Stimulated activated CD8-positive, alpha-beta memory T cell treated with anti-CD3 and anti-CD28 coated beads, Interleukin-2, amount 100 ng/mL, for 48 hours (primary cell): ENCODE results near the gene AKIP1.
A peak's percentile ranks its signal among the peaks of the same experiment; 100 is the strongest.

Experiments used
- DNase-seq, 2 donors: peaks; one replicate each; pipeline ENCODE4 v3.0.0-alpha.2; 2020; ENCODE audit warnings: low read depth in 2 of 2

The AKIP1 gene

DNA sequence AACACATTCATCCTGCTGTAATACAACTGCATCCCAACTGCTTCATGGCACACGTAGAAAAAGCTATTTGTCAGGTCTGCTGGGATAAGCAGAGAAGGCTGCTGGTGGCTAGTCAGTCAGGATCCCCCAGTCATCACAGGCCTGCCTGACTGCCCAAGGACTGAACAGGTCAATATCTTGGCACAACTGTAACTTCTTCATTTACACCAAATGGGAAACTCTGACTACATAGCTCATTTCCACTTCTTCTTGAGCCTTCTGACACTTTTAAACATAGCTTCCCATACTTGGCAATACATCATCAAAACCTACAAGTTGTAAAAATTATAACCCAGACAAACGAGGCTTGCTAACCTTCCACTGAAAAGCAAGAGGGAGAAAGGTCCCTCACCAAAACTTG is 50.4 kb downstream of the AKIP1 start:
- no peak for DNase-seq

DNA sequence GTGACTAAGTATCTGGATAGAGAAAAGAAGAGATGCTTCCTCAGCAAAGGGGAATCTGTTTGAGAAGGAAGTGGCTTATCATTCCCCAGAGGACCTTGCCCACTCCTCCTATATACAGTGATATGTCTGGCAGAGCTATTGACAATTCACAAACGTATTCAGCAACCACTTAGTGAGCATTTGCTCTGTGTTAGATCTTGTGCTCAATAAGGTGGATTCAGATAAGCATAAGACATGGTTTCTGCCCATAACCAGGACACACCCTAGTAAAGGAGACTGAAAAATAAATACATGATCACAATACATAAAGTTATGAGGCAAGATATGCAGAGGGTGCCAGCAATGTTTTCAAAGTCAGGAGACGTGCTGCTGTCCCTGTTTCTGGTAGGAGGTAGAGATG is 51.9 kb downstream of the AKIP1 start:
- no peak for DNase-seq

DNA sequence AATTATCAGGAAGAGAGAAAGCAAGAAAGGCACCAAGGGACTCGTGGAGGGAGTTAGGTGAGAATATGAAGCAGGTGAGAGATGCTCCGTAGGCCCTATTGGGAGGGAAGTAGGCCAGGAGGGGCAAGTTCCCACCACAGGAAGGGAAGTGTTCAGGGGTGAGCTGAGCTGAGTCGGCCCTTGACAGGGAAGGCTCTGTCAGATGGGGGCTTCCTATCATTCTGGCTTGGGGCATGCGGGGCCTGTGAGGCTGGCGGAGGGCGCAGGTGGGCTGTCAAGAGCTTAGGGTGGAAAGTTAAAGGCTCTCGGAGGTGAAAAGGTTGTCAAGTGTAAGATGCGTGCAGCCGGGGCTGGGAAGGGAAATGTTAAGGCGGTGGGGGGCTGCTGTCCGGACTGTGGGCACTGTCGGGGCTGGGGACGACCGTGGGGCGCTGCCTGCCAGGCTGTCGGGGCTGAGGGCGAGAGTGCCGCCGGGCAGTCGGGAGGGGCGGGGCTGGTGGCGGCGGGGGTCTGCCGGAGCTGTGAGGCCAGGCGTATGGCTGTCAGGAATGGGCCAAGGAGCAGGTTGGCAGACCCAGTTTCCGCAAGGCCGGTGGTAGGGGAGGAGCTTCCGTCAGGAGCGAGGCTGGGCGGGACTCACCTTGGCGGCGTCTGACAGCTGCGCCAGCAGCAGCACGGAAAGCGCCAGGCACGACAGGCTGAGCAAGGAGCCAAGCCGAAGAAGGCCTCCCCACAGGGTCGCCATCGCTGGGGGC is 52.8 kb downstream of the AKIP1 start:
- peak; percentile 64 to 73 for DNase-seq

DNA sequence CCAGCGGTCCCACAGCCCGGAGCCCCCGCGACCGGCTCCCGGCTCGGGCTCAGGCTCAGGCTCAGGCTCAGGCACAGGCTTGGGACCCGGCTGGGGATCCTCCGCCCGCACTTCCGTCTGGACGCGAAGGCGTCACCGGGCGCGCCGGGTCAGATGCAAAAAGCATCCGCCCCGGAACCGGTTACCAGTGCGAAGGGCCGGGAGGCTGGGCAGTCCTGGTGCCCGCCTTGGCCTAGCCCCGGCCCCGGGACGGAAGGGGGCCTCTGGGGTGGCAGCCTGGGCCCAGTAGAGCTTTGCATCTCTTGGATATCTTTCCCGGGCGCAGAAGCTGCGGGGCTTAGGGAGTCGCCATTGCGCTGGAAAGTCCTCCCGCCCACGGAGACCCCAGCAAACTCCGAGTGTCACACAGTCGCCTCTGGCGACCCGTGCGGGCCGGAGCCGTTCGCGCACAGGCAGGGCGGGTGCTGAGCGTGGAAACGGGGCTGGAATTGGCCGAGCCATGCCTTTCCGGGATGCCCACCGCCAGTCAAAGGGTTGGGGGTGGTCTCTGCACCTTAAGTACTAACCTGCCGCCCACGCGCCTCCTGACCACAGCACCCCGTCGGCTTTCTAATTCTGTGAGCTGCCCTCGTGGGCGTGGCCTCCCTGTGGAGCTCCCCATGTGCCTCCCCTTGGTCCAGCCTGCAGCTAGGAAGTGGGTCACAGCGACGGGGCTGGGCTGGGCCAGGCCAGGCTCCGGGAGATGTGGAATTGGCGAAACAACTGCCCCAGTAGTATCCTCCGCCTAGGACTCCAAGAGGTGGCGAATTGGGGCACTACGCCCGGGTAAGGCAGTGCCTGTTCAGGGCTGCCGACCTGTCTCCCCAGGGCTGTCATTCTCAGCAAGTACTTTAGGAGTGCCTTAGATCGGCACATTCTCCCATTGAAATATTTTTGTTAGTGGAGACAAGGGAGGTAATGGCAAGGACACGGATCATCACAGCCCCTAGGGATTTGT is 53.6 kb downstream of the AKIP1 start, which contains the start of gene TMEM9B:
Gene TMEM9B, minus strand, starts transcription at position 119 of the 997 bp plus-strand sequence. CDS start 129 bp downstream, outside the sequence.
- peak; percentile 82 to 86 for DNase-seq

DNA sequence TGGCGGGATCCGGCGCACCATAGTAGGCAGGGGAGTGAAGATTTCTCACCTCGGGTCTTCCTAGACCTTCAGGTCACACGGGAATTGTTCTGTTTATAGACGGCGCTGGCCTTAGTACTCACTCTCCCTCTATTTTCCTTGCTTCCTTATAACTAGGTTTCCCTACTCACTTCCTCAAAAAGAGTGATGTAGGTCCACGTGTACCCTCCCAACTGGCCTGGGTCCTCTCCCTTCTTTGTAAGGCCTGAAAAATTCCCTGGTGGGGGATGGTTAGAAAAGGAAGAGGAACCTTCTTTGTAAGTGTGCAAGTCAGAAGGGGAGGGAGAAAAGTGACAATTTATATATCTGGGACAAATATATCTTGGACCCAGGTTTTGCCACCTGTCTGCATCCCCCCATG is 56.2 kb downstream of the AKIP1 start:
- no peak for DNase-seq
